Testis (tissue), 3 donors: ENCODE measurements around the gene PLSCR1. TPM values are rescaled to one million over a fixed set of nuclear protein-coding genes. Genes with fewer than 3 reads are reported as not detected.

Experiments
- DNase-seq: peaks from one replicate; pipeline ENCODE4 v3.0.0-alpha.2; 2019
- H3K27ac ChIP-seq, 2 donors: fragments of 200-600 bp; sonication (generic); one replicate each; pipeline ENCODE4 v1.5.1; 2019
- H3K27me3 ChIP-seq: fragments of 200-600 bp; sonication (generic); one replicate; pipeline ENCODE4 v1.5.1; 2019
- H3K36me3 ChIP-seq: fragments of 200-600 bp; sonication (generic); one replicate; pipeline ENCODE4 v1.5.1; 2017; ENCODE audit warnings: low read depth; ENCODE audit errors: missing control alignments
- H3K4me1 ChIP-seq: fragments of 200-600 bp; sonication (generic); one replicate; pipeline ENCODE4 v1.5.1; 2019
- H3K4me3 ChIP-seq, 2 donors: fragments of 200-600 bp; sonication (generic); one replicate each; pipeline ENCODE4 v1.5.1; 2017 to 2019
- H3K9me3 ChIP-seq: fragments of 200-600 bp; sonication (generic); one replicate; pipeline ENCODE4 v1.5.1; 2017
- POLR2A ChIP-seq: fragments of 450-650 bp; IDR thresholded peaks from one replicate; pipeline ENCODE4 v1.6.1; 2017; ENCODE audit warnings: antibody characterized with exemption, mild to moderate bottlenecking, moderate library complexity
- WGBS, 2 donors: methylation state at CpG; one replicate each; pipeline ENCODE4 v1.1.5; 2018; 5-methylcytosine and 5-hydroxymethylcytosine counted together
- intact Hi-C: fragments of 100-400 bp; cut with DNase I; formaldehyde crosslinking; loops from one replicate; pipeline ENCODE4 v1.15.1; 2023; ENCODE audit warnings: low total_unique reads
- polyA plus RNA-seq: library from polyadenylated mRNA; stranded (reverse); fragments of 350-450 nt; fragmentation: Illumina TruSeq; extraction: RNeasy Lipid Tissue Mini Kit (QIAGEN cat#74804); gene quantifications from one replicate; pipeline ENCODE4 v1.2.3, GENCODE V29; 2014; ENCODE audit warnings: low read depth, low replicate concordance; ENCODE audit not compliant: insufficient read depth
- total RNA-seq, 2 donors: library from RNA; depleted of rRNA; stranded (reverse); fragments of >200 nt; gene quantifications; one replicate each; pipeline ENCODE4 v1.2.3, GENCODE V29; 2016
- TF ChIP-seq, protein P1 (sequence below), 3 experiments: fragments of 450-650 bp in 2 of 3; fragments of 200-600 bp in 1 of 3; sonication (generic) in 1 of 3; IDR thresholded peaks; one replicate each; pipeline ENCODE4 v1.5.1; 2016 to 2019; ENCODE audit warnings: antibody characterized with exemption in 3 of 3, mild to moderate bottlenecking in 2 of 3, moderate library complexity in 1 of 3

Gene PLSCR1
- total and polyA plus RNA-seq, 3 donors from 2014 or later, result 32.1 to 83.4 (median 46.9) TPM

DNA sequence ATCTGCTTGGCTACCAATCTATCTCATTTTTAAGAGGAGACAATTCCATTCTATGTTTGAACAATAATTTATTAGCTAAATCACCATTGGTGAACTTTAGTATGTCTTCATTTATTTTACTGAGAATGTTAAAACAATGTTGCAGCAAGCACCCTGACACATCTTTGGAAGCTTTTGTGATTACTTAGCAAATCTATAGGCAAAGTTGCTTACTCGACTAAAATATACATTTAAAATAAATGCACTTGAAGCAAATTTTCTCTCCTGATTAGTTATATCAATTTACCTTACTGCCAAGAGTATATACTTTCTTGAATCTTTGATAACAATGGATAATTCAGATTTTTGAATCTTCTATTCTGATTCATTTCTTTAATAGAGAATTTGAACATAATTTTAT, 29.8 kb upstream of the PLSCR1 start:
- no peak overlapping the region for H3K27ac ChIP-seq
- no peaks in the 10 kb centered on the region for H3K27me3 ChIP-seq
- intact Hi-C loops, result no loop called here
- no peaks in the 10 kb centered on the region for H3K9me3 ChIP-seq
- H3K4me1 ChIP-seq, result no peaks in the 10 kb centered on the region
- no peak for TF ChIP-seq POLR2A
- TF ChIP-seq, protein P1, sequence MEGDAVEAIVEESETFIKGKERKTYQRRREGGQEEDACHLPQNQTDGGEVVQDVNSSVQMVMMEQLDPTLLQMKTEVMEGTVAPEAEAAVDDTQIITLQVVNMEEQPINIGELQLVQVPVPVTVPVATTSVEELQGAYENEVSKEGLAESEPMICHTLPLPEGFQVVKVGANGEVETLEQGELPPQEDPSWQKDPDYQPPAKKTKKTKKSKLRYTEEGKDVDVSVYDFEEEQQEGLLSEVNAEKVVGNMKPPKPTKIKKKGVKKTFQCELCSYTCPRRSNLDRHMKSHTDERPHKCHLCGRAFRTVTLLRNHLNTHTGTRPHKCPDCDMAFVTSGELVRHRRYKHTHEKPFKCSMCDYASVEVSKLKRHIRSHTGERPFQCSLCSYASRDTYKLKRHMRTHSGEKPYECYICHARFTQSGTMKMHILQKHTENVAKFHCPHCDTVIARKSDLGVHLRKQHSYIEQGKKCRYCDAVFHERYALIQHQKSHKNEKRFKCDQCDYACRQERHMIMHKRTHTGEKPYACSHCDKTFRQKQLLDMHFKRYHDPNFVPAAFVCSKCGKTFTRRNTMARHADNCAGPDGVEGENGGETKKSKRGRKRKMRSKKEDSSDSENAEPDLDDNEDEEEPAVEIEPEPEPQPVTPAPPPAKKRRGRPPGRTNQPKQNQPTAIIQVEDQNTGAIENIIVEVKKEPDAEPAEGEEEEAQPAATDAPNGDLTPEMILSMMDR (IDR thresholded peaks at IDR 0.05), result no peak
- 70 to 89% methylated on average over 1 of the region's 1 CpG for WGBS, 2 donors
- no peaks in the 10 kb centered on the region for H3K36me3 ChIP-seq
- H3K4me3 ChIP-seq, result no peak overlapping the region
- DNase-seq, result no peak

DNA sequence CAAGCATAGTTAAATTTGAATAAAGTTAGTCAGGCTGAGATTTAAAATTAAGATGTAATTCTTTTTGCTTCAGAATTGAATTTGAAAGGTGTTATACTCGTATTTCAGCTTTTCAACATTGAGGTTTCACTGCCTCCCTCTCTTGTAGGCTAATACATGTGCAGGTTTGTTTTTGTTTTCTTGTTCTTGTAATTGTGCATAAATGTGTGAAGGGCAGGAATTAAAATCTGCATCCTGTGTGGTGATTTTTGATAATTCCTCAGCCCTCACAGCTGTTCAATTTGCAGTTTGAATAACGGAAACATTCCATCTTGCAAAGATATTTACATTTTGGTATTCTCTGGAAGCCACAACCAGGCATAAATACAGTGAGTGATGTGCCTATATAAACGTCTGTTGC, 24.9 kb upstream of the PLSCR1 start:
- H3K27me3 ChIP-seq, result no peaks in the 10 kb centered on the region
- no peak for TF ChIP-seq POLR2A
- TF ChIP-seq, protein P1 (IDR thresholded peaks at IDR 0.05), result no peak
- no peaks in the 10 kb centered on the region for H3K9me3 ChIP-seq
- DNase-seq, result no peak
- intact Hi-C loops, result no loop called here
- 76 to 87% methylated on average over 3 of the region's 3 CpGs for whole genome bisulfite sequencing, 2 donors
- H3K4me1 ChIP-seq, result no peaks in the 10 kb centered on the region
- H3K4me3 ChIP-seq, result no peak overlapping the region
- H3K27ac ChIP-seq, result no peak overlapping the region
- no peaks in the 10 kb centered on the region for H3K36me3 ChIP-seq

DNA sequence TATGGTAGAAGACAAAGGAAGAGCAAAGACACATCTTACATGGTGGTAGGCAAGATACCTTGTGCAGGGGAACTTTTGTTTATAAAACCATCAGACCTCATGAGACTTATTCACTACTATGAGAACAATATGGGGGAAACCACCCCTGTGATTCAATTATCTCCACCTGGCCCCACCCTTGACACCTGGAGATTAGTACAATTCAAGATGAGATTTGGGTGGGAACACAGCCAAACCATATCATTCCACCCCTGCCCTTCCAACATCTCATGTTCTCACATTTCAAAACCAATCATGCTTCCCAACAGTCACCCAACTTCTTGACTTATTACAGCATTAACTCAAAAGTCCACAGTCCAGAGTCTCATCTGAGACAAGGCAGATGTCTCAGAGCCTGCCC, 21.7 kb upstream of the PLSCR1 start:
- H3K27ac ChIP-seq, result no peak overlapping the region
- no peaks in the 10 kb centered on the region for H3K9me3 ChIP-seq
- no peaks in the 10 kb centered on the region for H3K36me3 ChIP-seq
- TF ChIP-seq, protein P1 (IDR thresholded peaks at IDR 0.05), result no peak
- no peak for TF ChIP-seq POLR2A
- intact Hi-C loops, result no loop called here
- no peak overlapping the region for H3K4me3 ChIP-seq
- no peaks in the 10 kb centered on the region for H3K27me3 ChIP-seq
- H3K4me1 ChIP-seq, result no peaks in the 10 kb centered on the region
- no peak for DNase-seq

DNA sequence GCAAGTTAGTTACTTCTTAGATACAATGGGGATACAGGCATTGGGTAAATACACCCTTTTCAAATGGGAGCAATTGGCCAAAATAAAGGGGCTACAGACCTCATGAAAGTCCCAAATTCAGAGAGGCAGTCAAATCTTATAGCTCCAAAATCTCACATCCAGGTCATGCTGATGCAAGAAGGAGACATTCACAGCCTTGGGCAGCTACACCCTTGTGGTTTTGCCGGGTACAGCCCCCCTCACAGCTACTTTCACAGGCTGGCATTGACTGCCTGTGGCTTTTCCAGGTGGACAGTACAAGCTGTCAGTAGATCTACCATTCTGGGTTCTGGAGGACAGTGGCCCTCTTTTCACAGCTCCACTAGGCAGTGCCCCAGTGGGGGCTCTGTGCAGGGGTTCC, 17.5 kb upstream of the PLSCR1 start:
- Histone ChIP-seq H3K4me3 (no peak overlapping the region), H3K27me3 (no peaks in the 10 kb centered on the region), H3K36me3 (no peaks in the 10 kb centered on the region), H3K9me3 (no peaks in the 10 kb centered on the region), H3K4me1 (no peaks in the 10 kb centered on the region), H3K27ac (no peak overlapping the region)
- DNase-seq, result no peak
- no peak for TF ChIP-seq POLR2A
- TF ChIP-seq, protein P1 (IDR thresholded peaks at IDR 0.05), result no peak
- intact Hi-C loops, result no loop called here
- WGBS, 2 donors, result 67 to 100% methylated on average over 1 of the region's 1 CpG

DNA sequence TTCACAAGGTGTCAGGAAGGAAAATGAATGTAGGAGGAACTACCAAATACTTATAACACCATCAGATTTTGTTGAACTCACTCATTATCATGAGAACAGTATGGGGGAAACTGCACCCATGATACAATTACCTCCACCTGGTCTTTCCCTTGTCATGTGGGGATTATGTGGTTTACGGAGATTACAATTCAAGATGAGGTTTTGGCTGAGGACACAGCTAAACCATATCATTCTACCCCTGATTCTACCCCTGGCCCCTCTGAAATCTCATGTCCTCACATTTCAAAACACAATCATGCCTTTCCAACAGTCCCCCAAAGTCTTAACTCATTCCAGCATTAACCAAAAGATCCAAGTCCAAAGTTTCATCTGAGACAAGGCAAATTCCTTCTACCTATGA, 17.1 kb upstream of the PLSCR1 start:
- H3K27me3 ChIP-seq, result no peaks in the 10 kb centered on the region
- intact Hi-C loops, result no loop called here
- no peaks in the 10 kb centered on the region for H3K4me1 ChIP-seq
- H3K4me3 ChIP-seq, result no peak overlapping the region
- no peaks in the 10 kb centered on the region for H3K9me3 ChIP-seq
- no peak for TF ChIP-seq POLR2A
- TF ChIP-seq, protein P1 (IDR thresholded peaks at IDR 0.05), result no peak
- H3K27ac ChIP-seq, result no peak overlapping the region
- 92 to 100% methylated on average over 1 of the region's 1 CpG for WGBS, 2 donors
- no peaks in the 10 kb centered on the region for H3K36me3 ChIP-seq
- DNase-seq, result no peak
